ENCODE measurements around the gene PRPF38A.

Gene PRPF38A

DNA sequence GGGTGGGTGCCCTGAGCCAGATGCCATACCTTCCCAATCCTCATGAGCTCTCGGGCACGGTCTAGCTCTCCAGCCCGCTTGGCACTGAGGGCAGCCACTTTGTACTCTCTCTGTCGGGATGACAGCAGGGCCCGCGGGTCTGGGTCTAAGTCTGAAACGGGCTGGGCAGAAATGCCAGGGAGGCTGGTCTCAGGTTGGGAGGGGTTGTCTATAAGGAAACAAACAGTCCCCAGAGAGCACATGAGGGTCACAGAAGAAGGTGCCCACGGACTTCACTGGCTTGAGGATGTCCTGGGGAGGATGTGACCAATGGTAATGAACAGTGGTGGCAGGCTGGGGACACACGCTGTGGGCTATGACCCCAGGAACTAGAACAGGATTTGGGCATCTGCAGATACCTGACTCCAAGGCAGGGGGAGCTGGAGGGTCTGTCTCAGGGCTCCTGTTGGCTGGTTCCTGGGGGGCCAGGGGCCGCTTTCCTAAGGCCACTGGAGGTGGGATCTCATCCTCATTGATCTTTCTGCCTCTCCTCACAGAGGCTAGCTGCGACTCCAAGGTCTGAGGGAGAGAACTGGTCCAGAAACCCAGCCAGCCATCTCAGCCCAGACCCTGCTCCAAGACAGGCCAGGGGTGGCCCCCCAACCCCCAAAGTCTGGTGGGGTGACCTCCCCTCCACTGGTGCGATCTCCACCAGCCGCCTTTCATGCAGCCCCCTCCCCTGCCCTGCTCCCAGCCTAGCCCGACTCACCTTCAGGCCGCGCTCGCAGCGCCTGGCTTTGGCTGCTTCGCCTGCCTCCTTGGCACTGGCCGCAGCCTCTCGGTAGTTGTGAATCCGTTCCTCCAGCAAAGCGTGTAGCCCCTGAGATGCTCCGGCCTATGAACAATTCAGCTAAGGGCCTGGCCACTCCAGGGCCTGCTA lies 44.5 kb upstream of the PRPF38A start:
- no peak for TF ChIP-seq CTCF (IDR thresholded peaks at IDR 0.05; ENCODE audit: insufficient read depth, missing control alignments)
- no peak for FAIRE-seq
- DNase-seq (ENCODE audit: insufficient read length, low spot score), result no peak

DNA sequence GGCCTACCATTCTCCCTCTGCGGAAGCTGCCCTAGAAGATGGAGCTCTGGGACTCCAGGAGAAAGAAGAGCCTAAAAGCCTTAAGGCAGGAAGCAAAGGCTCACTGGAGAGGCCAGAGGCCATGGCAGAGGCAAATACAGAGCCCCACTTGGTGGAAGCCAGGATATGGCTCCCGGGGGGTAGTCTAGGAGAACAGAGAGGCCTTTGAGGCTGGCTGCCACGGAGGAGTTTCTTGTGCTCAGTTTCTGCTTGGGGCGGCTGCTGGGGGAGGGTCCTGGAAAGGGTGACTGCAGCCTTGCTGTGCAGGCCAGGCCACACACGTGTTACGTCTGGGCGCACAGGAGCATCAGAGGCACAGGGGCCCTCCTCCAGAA lies 43.8 kb upstream of the PRPF38A start:
- TF ChIP-seq CTCF (IDR thresholded peaks at IDR 0.05; ENCODE audit: insufficient read depth, missing control alignments), result no peak
- DNase-seq (ENCODE audit: insufficient read length, low spot score), result no peak
- FAIRE-seq, result no peak

- TF ChIP-seq CTCF (IDR thresholded peaks at IDR 0.05; ENCODE audit: insufficient read depth, missing control alignments), result no peak
- DNase-seq (ENCODE audit: insufficient read length, low spot score), result no peak
- no peak for FAIRE-seq
Measured at GRCh38 chr1:52364235-52364839, 40.1 kb upstream of the PRPF38A start.

- no peak for DNase-seq (ENCODE audit: insufficient read length, low spot score)
- no peak for FAIRE-seq
- no peak for TF ChIP-seq CTCF (IDR thresholded peaks at IDR 0.05; ENCODE audit: insufficient read depth, missing control alignments)
Measured at GRCh38 chr1:52365071-52365745, 39.2 kb upstream of the PRPF38A start.

DNA sequence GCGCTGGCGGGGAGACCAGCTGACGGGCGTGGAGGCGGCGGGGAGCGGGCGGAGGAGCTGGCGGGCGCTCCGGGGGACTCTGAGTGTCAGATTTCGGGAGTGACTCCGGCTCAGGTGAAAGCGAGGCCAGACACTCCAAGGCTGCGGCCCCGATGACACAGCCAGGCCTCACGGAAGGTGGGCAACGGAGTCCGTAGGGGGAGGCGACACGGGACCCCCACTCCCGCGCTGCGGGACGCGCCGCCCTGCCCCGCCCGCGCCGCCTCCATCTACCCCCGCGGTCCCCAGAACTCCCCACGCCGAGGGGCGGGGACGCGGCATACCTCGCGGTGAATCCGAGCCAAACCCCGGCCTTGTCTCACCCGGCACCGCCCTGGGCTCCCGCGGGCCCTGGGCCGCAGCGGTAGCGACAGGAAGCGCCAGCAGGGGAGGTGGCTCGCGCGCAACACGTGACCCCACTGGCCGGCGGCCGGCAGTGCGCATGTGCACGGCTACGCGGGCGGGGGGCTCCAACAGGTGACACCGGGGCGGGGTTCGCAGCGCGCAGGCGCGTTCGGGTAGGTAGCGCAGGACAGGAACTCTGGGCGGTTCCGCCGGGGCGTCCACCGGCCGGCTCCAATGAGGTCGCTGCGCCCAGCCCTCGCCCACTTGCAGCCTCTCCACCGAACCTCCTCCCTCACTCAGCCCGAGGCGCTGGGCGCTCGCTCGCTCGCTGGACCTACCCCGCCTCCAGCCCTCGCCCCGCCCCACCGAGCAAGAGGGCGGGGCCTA lies 38.5 kb upstream of the PRPF38A start, which contains the start of gene CC2D1B:
TSS of gene CC2D1B (minus strand) at position 460 of the 771 bp plus-strand sequence. CDS start 1,585 bp downstream, outside the sequence.
- no peak for TF ChIP-seq CTCF (IDR thresholded peaks at IDR 0.05; ENCODE audit: insufficient read depth, missing control alignments)
- DNase-seq (ENCODE audit: insufficient read length, low spot score), result peak; percentile 90
- FAIRE-seq, result no peak

GRCh38 chr1:52366517-52366827 lies 37.9 kb upstream of the PRPF38A start:
- no peak for FAIRE-seq
- DNase-seq (ENCODE audit: insufficient read length, low spot score), result no peak
- TF ChIP-seq CTCF (IDR thresholded peaks at IDR 0.05; ENCODE audit: insufficient read depth, missing control alignments), result no peak

Measured in D721Med (cell line).